HG03521 (cell line): Measurements from ENCODE around the gene ELANE.

Experiments
- ATAC-seq: cut with Tn5 transposase; IDR thresholded peaks from one replicate; pipeline ENCODE4 v1.9.1; 2021; ENCODE audit warnings: mild to moderate bottlenecking, moderate library complexity; ENCODE audit not compliant: unreplicated experiment

The ELANE gene

GRCh38 chr19:861141-861755 lies 9.1 kb downstream of the ELANE start:
- no peak for ATAC-seq

DNA sequence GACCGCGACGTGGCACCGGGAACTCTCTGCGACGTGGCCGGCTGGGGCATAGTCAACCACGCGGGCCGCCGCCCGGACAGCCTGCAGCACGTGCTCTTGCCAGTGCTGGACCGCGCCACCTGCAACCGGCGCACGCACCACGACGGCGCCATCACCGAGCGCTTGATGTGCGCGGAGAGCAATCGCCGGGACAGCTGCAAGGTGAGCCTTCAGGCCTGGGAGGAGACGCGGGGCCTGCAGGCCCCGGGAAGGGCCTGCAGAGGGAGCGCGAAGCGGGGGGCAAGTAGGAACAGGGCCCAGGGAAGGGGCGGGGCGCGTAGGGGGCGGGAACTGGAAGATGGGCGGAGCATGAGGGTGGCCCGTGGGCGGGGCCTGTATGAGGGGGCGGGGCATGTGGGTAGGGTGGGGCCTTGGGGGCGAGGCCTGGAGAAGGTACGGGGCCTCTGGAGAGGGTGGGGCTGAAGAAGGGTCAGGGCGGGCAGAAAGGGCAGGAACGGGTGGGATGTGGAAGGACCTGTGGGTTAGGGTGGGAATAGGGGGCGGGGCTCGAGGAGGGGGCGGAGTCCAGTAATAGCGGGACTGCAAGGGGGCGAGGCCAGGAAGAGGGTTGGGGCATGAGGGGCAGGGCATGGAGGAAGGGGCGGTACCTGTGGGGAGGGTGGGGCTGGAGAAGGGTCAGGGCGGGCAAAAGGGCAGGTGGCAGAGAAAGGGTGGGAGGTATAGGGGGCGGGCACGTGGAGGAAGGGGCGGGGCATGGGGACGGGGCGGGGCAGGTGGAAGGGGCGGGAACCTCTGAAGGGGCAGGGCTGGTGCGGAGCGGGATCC lies 9.9 kb downstream of the ELANE start:
- no peak for ATAC-seq

DNA sequence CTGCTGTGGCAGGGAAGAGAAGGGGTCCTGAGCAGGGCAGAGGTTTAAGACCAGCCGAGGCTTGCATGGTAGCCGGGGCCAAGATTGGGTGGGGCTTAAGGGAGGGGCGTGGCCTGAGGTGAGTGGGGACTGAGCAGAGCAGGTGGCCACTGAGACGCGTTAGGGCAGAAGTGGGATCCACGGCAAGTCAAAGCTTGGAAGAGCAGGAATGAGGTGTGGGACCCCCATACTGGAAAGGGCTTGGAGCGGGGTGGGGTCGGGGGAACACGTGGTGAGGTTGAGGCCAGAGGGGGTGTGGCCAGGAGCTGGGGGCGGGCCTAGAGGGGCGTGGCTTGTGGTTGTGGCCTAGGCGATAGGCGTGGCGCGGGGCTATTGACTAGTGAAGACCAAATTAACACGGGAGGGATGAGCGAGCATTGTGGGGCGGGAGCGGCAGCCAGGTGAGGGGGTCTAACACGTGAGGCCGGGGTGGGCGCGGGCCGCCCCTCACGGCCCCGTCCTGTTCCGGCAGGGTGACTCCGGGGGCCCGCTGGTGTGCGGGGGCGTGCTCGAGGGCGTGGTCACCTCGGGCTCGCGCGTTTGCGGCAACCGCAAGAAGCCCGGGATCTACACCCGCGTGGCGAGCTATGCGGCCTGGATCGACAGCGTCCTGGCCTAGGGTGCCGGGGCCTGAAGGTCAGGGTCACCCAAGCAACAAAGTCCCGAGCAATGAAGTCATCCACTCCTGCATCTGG lies 10.6 kb downstream of the ELANE start:
- no peak for ATAC-seq

- no peak for ATAC-seq
Observed at GRCh38 chr19:863315-863620, 11.2 kb downstream of the ELANE start.

DNA sequence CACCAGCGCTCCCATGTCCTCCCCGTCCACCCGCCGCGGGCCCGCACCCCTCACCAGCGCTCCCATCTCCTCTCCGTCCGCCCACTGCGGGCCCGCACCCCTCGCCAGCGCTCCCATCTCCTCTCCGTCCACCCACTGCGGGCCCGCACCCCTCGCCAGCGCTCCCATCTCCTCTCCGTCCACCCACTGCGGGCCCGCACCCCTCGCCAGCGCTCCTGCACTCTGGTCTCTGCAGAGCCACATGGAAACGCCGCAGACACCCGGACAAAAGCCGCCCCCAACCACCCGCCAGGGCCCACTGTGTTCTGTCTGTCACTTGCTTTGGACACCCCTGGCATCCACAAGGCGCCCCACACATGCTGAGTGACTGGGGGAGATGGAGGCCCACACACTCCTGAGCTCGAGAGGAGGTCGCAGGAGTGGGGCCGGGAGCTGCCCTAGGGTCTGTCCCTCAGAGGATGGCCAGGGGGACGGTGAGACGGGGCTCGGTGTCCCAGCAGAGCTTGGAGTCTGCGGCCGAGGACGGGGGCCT lies 14.7 kb downstream of the ELANE start:
- no peak for ATAC-seq

GRCh38 chr19:867301-867793 lies 15.2 kb downstream of the ELANE start:
- ATAC-seq: no peak

DNA sequence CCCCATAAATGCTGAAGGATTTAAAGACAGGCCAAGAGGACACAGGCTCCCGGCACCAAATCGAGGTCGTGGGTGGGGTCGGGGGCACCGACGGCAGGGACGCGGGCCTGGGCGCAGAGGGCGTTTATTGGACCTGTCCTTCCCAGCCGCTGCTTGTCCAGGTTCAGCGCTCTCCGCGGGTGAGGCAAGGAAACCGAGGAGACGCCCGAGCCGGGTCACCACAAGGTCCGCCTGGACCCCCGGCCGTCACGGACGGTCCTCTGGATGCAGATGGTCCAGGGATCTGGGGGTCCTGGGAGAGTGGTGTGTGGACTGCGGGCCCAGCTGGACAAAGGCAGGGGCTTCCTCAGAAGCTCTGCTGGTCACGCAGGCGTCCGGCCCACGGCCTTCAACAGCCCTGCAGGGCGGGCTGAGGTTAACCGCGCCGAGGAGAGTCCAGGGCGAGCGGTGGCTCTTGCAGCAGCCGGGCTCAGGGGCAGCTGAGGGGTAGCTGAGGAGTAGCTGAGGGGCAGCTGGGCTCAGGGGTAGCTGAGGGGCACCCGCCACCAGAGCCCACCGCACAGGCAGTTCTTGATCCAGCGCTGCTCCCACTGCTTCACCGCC lies 15.9 kb downstream of the ELANE start:
- no peak for ATAC-seq

- ATAC-seq: no peak
Observed at GRCh38 chr19:868458-869244, 16.5 kb downstream of the ELANE start.

DNA sequence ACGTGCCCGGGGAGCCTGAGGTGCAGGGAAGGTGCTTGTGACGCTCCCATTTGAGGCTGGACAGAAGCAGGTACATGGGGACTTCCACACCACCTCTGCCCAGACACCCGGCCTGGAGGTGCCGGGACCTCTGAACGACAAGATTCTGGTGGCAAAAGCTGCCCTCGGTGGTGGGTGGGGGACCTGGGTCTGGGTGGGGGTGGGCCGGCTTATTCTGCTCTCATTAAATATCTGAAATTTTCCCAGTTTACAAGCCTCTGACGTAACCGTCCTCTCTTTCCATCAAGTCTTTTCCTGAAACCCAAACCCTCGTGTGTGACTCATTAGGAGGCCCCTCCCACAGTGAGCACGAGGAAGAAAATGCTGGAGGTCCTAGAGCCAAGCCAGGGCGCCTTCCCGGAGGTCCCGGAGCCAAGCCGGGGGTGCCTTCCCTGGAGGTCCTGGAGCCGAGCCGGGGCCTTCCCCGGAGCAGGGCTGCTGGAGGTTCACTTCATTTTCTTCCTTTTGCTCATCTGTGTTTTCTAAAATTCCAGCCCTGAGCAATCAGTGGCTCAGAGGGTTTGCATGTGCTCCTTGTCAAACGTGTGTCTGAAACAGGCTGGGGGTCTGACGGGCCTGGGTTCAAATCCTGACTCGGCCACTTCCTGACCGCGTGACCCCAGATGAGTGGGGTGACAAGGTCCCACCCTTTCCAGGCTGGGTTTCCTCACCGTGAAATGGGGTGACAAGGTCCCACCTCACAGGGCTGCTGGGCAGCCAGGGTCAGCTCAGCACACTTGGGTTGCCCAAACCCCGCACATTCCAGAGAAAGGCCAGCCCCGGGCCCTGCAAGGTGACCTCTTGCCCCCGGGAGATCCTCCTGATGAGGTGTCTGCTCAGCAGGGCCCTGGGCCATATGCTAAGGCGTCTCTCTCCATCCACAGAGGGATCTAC lies 17.4 kb downstream of the ELANE start:
- no peak for ATAC-seq

DNA sequence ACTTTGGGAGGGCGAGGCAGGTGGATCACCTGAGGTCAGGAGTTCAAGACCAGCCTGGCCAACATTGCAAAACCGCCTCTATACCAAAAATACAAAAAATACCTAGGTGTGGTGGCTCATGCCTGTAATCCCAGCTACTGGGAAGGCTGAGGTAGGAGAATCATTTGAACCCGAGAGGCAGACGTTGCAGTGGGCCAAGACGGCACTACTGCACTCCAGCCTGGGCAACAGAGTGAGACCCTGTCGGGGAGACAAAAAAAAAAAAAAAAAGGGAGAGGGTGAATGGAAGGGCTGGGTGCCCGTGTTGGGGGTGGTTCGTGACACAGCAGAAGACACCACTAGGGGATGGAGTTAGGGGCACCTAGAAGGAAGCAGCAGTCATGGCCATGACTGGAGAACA lies 18.2 kb downstream of the ELANE start:
- no peak for ATAC-seq

GRCh38 chr19:870963-871401 lies 18.9 kb downstream of the ELANE start:
- no peak for ATAC-seq

DNA sequence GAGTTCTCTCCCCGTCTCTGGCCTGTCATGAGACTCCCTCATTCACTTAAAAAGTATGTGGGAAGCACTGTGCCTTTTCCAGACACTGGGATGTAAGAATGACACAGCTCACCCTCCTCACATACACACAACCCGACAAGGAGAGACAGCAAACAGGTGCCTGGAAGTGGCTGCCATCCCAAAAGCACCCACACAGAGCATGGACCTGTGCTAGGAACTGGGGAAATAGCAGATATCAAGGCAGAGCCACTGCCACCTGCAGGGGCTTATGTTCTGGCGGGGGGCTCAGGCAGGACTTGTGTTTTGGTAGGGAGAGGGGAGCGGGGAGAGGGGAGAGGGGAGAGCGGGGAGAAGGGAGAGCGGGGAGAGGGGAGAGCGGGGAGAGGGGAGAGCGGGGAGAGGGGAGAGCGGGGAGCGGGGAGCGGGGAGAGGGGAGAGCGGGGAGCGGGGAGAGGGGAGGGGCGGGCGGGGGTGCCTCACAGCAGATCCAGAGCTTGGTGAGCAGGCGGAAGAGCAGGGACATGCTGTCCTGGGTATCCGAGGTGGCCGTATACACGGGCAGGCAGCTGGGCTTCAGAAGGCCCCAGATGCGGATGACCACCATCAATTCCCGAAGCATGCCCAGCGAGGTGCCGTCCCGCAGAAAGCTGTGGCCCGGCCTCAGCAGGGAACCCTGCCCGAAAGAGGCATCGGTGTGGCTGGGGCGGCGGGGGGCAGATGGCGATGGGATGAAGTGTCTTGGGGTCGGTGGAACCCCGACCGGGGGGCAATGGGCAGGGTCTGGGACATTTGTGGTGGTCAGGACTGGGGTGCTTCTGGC lies 19.6 kb downstream of the ELANE start:
- ATAC-seq: no peak

GRCh38 chr19:872266-872951 lies 20.3 kb downstream of the ELANE start:
- no peak for ATAC-seq

- ATAC-seq: no peak
Observed at GRCh38 chr19:873084-873483, 21.0 kb downstream of the ELANE start.

- no peak for ATAC-seq
Observed at GRCh38 chr19:873561-874041, 21.5 kb downstream of the ELANE start.

GRCh38 chr19:875265-875879 lies 23.3 kb downstream of the ELANE start:
- no peak for ATAC-seq

DNA sequence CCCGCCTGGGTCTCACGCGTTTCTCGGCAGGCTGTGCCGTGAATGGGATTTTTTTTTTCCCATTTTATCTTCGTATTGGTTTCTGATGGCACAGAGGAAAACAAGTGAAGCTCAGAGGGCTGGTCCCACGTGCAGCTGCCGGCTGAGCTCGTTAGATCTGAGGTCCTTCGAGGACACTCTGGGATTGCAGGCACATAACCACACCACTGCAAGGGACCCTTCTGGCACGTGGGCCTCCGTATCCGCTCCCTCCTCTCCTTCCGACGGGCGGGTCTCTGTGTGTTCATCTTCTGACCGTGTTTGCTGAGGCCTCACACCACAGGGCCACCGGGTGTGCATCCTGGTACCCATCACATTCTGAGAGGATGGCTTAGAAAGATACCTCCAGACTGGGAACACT lies 24.0 kb downstream of the ELANE start:
- no peak for ATAC-seq
